22Rv1 (cell line): ENCODE results near the gene MTCH1.
A peak's percentile ranks its signal among the peaks of the same experiment; 100 is the strongest.

Source experiments
- H3K27ac ChIP-seq: fragments of 450-650 bp; 2 replicates; pipeline ENCODE4 v1.5.1; 2017
- CTCF ChIP-seq: fragments of 450-650 bp; IDR thresholded peaks from 2 replicates; pipeline ENCODE4 v1.5.1; 2017; ENCODE audit warnings: mild to moderate bottlenecking
- ZFX ChIP-seq: fragments of 450-650 bp; IDR thresholded peaks from 2 replicates; pipeline ENCODE4 v1.6.1; 2017; ENCODE audit warnings: antibody characterized with exemption, borderline replicate concordance

Gene MTCH1

GRCh38 chr6:37027811-37028469 is 41.9 kb upstream of the MTCH1 start:
- H3K27ac ChIP-seq = no peak overlapping the region
- TF ChIP-seq CTCF = no peak
- no peak for TF ChIP-seq ZFX

GRCh38 chr6:37027036-37027720 is 41.2 kb upstream of the MTCH1 start:
- TF ChIP-seq ZFX (no peak), CTCF (no peak)
- no peak overlapping the region for H3K27ac ChIP-seq

GRCh38 chr6:37025621-37026466 is 39.8 kb upstream of the MTCH1 start:
- TF ChIP-seq ZFX (no peak), CTCF (no peak)
- H3K27ac ChIP-seq = no peak overlapping the region

GRCh38 chr6:37024656-37025337 is 38.8 kb upstream of the MTCH1 start:
- TF ChIP-seq ZFX (no peak), CTCF (no peak)
- H3K27ac ChIP-seq = no peak overlapping the region

- no peak overlapping the region for H3K27ac ChIP-seq
- TF ChIP-seq ZFX (no peak), CTCF (no peak)
These were observed 36.3 kb upstream of the MTCH1 start for GRCh38 chr6:37022135-37022863.

- TF ChIP-seq ZFX (no peak), CTCF (peak; percentile 17; the same call in 1 of the 2 replicates)
- H3K27ac ChIP-seq = no peak overlapping the region
These were observed 35.5 kb upstream of the MTCH1 start for GRCh38 chr6:37021356-37022129.
